GM10248 (cell line): Measurements from ENCODE around the gene NT5M.

Source experiments
- CTCF ChIA-PET: fragments of 300-600 bp; sonication (Branson Sonifier 250); formaldehyde crosslinking; extraction: SDS; loops from one replicate; lab custom pipeline; 2021; ENCODE audit warnings: antibody characterized with exemption; lab: Yijun Ruan, JAX
- POLR2A ChIA-PET: fragments of 350-650 bp; sonication (Branson Sonifier 250); formaldehyde crosslinking; extraction: SDS; loops from one replicate; lab custom pipeline; 2020; ENCODE audit warnings: antibody characterized with exemption; lab: Yijun Ruan, JAX
- DNase-seq: peaks from one replicate; pipeline ENCODE4 v3.0.0; 2012; ENCODE audit errors: extremely low spot score
- TF ChIP-seq, protein P1 (sequence below): IDR thresholded peaks from 2 replicates; pipeline ENCODE4 v1.5.1; 2012; ENCODE audit warnings: mild to moderate bottlenecking, low read depth; ENCODE audit errors: extremely low read depth, missing control alignments, control extremely low read depth

NT5M gene

DNA sequence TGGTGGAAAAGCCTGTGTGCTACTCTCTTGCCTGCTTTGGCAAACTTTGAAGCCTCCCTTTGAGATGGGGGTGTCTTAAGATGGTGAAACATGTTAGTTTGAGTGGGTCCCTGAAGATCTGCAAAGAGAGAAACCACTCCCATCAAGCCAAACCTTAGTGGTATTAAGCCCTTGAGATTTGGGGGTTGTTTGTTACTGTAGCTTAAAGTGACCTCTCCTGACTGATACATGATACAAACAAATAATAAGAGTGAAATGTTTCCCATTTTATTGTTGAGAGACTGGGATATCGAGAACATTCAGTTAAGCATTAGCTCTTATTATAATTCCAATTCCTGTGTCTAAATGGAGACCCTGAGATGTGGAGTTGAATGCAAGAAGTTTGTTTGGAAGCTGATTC, 63.1 kb downstream of the NT5M start:
- POLR2A ChIA-PET, result no interaction called here

DNA sequence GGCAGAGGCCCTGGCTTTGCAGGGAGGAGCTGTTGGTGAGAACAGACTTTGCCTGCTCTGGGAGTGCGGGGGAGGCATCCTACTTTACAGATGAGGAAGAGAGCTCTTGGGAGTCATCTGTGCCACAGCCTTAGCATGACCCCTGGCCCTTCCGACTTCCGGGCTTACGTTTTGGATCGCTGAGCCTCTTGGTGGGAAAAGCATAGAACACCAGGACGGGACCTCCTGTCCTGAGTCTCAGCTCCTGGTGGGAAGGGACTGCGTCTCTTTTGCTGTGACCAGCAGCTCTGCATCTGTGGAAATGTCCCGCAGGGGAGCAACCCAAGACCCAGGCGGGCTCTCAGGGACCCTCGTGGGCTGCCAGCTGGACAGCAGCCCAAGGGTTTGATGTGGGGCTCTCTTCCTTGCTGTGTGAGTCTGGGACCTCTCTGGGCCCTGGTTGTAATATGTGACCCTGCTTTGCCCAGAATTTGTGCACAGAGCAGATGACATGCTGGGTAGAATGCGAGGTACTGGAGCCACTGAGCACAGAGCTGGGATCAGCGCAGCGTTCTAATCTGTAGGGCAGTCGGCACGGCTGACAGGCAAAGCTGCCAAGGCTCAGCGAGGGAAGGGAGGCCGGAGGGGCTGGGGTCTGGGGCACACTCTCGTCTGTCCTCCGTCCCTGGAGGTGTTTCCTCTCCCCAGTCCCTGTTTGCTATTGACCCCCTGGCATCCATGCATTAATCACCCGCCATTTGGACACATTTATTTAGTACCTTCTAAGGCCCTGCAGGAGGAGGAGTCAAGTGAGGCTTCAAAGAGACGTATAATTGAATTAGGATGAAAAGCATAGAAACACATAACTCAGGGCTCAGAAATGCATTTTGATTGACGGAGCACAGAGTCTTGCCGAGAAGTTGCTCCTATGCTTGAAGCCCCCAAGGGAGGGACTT, 64.0 kb downstream of the NT5M start:
- DNase-seq, result no peak
- TF ChIP-seq, protein P1, sequence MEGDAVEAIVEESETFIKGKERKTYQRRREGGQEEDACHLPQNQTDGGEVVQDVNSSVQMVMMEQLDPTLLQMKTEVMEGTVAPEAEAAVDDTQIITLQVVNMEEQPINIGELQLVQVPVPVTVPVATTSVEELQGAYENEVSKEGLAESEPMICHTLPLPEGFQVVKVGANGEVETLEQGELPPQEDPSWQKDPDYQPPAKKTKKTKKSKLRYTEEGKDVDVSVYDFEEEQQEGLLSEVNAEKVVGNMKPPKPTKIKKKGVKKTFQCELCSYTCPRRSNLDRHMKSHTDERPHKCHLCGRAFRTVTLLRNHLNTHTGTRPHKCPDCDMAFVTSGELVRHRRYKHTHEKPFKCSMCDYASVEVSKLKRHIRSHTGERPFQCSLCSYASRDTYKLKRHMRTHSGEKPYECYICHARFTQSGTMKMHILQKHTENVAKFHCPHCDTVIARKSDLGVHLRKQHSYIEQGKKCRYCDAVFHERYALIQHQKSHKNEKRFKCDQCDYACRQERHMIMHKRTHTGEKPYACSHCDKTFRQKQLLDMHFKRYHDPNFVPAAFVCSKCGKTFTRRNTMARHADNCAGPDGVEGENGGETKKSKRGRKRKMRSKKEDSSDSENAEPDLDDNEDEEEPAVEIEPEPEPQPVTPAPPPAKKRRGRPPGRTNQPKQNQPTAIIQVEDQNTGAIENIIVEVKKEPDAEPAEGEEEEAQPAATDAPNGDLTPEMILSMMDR, result no peak
- ChIA-PET CTCF (interaction anchor here (0.8 to 2.6 kb wide), 5 partner anchors 8 to 275 kb away, joined by 3 to 22 read pairs (median 3); no protein-coding TSS in a partner anchor), POLR2A (no interaction called here)

More for the DNA sequence above, 63.1 kb downstream of the NT5M start:
- TF ChIP-seq, protein P1, result no peak
- DNase-seq, result no peak
- CTCF ChIA-PET, result interaction anchor here (1.1 to 2.6 kb wide), 4 partner anchors 9 to 24 kb away, joined by 3 to 22 read pairs (median 4); no protein-coding TSS in a partner anchor

- no peak for DNase-seq
- TF ChIP-seq, protein P1, result no peak
- ChIA-PET CTCF (interaction anchor here (0.9 kb wide), 1 partner anchor 14 kb away, joined by 3 read pairs; no protein-coding TSS in a partner anchor), POLR2A (no interaction called here)
Measured at GRCh38 chr17:17367931-17368330, 64.8 kb downstream of the NT5M start.

- TF ChIP-seq, protein P1, result no peak
- ChIA-PET POLR2A (no interaction called here), CTCF (interaction anchor here (1.3 to 4.4 kb wide), 3 partner anchors 11 to 272 kb away, joined by 3 to 19 read pairs (median 6); no protein-coding TSS in a partner anchor)
- DNase-seq, result no peak
Measured at GRCh38 chr17:17370711-17371110, 67.5 kb downstream of the NT5M start.

- DNase-seq, result no peak
- ChIA-PET CTCF (interaction anchor here (2.3 to 4.4 kb wide), 2 partner anchors 9 to 18 kb away, joined by 6 to 19 read pairs; no protein-coding TSS in a partner anchor), POLR2A (no interaction called here)
- TF ChIP-seq, protein P1, result no peak
Measured at GRCh38 chr17:17372856-17373520, 69.8 kb downstream of the NT5M start.

GRCh38 chr17:17375841-17376240, 72.7 kb downstream of the NT5M start:
- POLR2A ChIA-PET, result no interaction called here
- TF ChIP-seq, protein P1, result no peak
- no peak for DNase-seq
- CTCF ChIA-PET, result interaction anchor here (0.8 kb wide), 1 partner anchor 10 kb away, joined by 3 read pairs; no protein-coding TSS in a partner anchor
